ENCODE data around the gene OR6B3.

OR6B3 gene

DNA sequence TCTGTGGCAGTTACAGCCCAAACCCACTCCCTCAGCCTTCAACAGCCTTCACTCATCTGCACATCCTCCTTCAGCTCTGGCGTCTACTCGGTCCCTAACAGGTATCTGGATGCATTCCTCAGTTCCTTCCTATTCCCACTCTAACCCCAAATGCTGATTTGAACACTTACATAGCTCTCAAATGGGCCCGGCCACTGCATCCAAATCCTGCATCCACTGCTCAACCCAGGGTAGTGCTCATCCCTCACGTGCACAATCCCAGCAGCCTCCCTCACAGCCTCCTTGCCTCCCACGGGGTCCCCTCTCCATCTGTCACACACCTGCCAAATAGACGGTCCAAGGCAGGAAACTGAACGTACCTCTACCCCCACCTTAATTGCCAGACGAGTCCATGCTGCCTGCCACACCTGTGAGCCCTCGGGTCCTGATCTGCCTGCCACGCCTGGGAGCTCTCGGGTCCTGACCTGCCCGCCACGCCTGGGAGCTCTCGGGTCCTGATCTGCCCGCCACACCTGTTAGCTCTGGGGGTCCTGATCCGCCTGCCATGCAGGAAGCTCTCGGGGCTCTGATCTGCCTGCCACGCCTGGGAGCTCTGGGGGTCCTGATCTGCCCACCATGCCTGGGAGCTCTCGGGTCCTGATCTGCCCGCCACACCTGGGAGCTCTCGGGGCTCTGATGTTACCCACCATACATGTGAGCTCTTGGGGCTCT lies 9.9 kb downstream of the OR6B3 start:
- DNase-seq = no peak

DNA sequence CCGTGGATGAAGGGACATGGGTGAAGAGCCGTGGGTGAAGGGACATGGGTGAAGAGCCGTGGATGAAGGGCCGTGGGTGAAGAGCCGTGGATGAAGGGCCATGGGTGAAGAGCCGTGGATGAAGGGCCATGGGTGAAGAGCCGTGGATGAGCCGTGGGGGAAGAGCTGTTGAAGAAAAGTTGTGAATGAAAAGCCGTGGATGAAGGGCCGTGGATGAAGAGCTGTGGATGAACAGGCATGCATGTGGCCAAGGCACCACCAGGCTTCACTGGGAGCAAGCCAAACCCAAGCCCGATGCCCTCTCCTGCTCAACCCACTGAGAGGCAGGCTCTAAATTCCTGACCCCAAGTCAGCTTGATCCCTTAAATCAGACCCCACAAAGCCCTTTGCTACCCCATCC lies 10.6 kb downstream of the OR6B3 start:
- DNase-seq = no peak

DNA sequence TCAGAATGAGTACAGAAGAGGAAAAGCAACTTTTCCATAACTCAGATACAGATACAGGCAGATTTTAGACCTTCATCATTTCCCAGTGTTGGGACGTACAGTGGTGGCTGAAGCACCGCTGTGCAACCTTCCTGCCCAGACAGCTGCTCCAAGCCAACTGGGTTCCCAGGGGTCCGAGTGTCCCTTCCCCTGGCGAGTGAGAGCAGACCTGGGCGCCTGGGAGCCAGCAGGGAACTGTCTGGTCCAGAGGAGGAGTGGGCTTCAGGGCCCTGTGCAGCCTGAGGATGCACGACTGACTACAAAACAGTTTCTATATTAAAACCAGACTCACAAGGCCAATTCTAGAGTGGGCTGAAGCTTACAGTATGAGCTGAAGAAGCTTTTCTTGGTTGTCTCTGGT lies 12.0 kb downstream of the OR6B3 start:
- DNase-seq = no peak

DNA sequence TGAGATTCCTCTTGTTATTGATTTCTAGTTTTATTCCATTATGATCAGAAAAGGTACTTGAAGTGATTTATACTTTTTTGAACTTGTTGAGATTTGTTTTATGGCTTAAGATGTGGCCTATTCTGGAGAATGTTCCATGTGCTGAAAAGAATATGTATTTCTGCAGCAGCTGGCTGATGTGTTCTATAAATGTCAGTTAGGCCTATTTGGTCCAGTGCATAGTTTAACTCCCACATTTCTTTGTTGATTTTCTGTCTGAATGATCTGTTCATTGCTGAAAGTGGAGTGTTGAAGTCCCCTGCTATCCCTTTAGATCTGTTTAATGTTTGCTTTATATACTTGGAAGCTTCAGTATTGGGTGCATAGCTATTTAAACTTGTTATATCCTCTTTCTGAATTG lies 16.0 kb downstream of the OR6B3 start:
- no peak for DNase-seq

DNA sequence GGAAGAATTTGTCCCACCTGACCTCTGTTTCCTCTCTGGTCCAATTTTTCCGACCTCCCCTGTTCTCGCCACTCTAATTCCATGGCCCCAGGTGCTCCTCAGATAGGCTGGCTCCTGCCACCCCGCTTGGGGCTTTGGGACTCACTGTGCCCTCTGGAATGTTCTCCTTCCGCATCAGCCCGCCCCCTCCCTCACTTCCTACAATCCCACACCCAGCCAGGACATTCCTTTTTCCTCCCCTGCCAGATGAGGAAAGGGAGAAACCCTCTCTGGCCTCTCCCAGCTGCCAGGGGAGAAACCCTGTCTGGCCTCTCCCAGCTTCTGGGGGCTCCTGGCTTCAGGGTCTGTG lies 20.0 kb downstream of the OR6B3 start:
- DNase-seq = no peak

DNA sequence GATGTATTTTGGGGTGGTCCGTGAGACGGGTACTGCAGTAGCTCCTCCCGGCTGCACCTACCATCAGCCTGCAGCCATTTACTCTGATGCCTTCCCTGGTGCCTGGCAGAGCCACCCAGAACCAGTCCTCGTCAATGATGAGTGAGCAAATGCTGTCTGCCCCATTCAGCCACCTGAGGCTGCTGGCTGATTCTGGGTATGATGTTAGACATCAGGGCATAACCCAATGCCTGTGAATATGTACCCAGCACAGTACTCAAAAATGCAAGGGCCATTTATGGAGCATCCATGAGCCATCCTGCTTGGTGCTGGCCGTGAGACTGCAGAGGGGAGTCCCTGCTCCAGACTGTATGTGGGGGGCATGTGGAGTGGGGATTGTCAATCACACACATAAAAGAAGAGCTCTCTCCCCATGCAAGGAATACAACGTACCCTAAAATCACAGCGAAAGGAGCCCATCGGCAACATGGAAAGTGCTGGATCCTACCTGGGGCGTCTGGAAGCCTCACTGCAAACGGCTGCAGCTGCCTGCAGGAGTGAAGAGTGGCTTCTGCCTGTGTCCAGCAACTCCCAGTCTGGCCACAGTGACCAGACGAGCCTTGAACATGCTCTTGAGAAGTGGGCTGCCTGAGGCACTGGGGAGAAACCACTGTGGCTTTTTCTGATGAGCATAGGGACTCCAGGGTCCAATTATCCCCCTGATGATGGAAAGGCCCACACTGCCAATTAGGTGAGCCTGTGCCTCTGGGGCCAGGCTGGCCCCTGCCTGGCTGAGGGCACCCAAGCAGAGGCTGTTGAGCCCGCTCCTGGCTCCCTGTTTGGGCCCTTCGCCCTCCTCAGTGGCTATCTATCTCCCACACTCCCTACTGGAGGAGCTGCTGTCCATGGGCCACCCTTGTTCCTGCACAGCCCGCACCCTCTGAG lies 20.7 kb downstream of the OR6B3 start:
- DNase-seq = no peak

DNA sequence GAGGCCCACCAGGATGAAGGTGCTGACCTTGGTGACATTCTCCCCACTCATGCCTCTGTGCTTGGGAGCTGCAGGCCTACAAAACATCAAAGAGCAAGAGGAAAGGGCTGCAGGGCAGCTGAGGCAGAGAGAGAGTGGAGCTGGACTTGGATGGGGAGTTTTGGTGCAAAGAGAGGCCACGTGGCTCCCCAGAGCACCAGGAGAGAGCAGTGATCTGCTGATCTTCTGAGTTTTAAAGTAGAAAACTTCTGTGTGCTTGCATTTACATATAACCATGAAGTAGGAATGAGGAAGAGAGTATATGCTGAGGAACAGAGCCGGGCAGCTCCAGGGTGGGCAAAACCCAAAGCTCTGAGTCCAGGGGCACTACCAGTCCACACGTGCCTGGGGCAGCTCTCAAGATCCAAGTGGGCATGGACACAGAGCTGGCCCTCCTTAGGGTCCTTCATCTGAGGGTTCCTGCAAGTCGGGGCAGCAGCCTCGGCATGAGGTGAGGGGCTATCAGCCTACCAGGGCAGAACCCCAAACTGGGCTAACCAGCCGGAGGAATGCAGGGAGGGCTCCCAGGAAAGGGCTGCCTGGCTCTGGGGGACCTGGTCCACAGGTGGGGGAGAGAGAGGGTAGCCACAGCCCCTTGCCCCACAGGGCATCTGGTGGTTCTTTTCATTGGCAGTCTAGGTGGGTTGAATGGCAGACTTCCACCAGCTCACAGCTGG lies 22.8 kb downstream of the OR6B3 start, which contains the start of gene OR6B2:
Gene OR6B2 (minus strand): TSS at position 51 of the 716 bp plus-strand sequence. CDS start 0 bp downstream, at position 51.
- no peak for DNase-seq

DNA sequence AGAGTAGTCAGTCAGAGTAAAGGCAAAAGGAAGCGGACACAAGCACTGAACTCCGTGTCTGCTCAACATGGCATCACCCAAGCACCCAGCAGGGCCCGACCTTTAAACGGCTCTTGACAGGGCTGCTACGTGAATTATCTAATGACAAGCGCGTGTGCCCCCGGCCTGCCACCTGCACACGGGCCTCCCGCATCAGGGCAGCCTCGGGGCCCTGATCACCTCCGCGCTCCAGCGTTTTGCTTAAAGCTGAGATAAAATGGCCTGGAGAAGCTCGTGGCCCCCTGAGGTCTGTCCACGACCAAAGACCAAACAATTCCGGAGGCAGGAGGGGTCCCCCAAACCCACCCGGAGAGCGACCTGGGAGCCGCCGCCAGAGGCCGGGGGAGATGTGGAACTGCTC lies 28.6 kb downstream of the OR6B3 start:
- DNase-seq = no peak

DNA sequence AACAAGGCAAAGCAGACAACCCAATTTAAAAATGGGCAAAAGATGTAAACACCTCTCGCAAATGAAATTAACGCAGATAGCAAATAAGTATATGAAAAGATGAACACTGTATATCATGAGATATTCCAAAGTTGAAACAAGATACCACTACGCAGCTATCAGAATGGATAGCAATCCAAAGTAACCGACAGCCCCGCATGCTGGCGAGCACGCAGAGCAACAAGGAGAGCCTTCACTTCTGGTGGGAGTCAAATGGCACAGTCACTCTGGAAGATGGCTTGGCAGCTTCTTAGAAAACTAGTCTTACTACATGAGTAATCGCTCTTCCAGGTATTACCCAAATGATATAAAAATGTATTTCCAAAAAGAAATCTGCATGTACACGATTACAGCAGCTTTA lies 29.5 kb downstream of the OR6B3 start:
- no peak for DNase-seq

DNA sequence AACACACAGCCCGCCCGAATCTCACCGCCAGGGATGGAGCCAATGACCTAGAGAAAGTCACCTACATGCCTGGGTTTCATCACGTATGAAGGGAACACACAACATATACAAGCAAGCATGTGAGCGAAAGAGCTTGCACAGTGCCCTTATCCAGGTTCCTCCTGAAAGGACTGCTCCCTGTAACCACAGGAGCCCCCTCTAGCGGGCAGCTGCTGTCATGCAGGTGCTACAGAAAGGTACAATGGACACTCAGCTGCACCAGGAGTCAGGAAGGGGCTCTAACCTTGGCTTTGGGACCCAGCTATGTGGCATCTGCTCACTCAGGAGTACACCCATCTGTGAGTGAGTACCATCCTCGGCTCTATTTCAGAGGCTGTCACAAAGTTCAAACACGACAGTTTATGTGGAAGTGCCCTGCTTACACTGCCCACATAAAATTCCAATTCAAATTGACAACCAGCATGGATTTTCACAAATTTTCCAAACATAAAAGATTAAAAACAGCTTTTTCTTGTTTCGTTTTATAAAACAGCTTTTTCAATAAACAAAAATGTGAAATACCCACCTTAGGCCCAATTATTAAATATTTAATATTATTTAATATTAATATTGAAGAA lies 31.7 kb downstream of the OR6B3 start:
- no peak for DNase-seq

DNA sequence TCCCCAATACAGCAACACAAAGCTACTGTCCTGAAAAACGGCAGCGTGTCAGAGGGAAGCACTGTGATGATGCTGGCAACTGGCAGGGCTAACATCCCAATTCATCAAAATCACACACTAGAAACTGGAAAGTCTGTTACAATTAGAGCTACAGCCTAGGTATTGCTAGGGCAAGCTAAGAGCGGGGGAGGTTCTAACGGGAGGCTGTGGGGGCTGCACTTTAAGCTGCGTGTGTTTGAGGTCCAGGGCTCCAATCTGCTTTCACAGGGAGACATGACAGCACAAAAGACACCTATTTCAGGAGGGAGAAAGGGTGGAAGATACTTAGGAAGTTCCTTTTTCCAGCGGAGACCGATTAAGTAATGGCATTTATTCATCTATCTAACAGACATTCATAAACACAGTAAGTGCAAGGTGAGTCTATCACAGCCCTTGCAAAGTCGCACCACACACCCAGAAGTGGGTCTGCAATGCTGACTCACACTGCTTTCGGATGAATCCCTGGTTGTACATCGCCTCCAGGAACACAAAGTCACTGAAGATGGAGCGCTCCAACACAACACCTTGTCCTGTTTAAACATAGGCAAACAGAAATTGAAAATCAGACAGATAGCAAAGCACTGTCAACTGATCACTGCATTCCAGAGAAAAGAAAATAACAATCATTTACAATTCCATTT lies 35.1 kb downstream of the OR6B3 start:
- no peak for DNase-seq

DNA sequence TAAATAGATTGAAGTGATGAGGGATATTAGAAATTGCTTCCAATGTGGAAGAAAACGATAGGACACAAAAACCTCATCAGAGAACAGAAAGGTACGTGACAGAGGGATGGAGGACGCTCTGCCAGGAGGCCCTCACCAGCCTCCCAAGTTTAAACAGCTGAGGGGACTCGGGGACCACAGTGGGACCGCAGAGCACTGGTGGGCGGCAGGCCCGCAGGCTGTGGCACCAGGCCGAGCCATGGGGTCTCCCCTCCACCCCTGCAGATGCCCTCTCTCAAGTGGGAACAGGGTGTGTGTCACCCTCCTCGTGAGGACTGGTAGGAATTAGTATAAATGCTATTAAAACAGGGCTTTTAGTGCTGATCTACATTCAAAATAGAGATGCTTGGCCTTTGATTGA lies 39.0 kb downstream of the OR6B3 start:
- no peak for DNase-seq

DNA sequence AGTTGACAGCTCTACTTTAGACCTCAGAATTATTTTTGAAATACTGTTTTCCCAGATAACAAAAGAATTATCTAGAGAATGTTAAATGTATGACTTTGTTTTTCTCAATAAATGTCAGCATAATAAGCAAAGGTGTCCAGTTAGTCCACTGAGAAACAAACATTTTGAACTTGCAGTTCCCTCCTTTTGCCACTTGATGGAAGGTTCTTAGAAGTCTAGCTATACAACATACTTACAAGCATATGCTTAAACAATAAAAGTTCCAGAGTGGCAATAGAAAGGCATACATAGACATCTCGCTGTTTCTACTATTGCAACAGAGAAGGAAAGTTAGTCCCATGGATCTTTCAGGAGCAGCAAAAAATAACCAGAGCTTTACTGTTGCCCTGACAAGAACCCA lies 40.0 kb downstream of the OR6B3 start:
- no peak for DNase-seq

DNA sequence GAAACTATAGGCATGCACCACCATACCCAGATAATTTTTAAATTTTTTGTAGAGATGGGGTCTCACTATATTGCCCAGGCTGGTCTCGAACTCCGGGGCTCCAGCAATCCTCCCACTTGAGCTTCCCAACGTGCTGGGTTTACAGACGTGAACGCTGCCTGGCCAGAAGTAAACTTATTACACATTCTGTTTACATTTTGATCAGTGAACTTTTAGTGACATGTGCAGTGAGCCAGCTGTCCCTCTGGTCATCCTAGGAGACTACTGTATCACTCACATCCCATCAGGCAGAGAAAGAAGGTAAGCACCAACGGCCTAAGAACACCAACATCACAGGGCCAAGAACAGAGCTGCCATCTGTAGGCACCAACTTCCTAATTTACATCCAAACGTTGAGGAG lies 50.3 kb downstream of the OR6B3 start:
- DNase-seq = no peak

DNA sequence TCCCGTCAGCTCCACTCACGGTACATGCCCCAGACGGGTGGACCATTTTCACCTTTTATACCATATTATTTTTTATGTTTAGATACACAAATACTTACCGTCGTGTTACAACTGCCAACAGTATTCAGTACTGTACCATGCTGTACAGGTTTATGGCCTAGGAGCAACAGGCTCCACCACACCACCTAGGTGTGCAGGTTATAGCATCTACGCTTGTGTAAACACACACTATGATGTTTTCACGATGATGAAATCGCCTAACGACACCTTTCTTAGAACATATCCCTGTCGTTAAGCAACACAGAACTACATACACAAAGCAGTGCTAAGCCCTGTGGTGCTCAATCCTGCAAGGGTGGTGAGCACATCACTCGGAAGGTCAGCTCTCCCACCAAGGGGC lies 52.6 kb downstream of the OR6B3 start:
- DNase-seq = no peak

DNA sequence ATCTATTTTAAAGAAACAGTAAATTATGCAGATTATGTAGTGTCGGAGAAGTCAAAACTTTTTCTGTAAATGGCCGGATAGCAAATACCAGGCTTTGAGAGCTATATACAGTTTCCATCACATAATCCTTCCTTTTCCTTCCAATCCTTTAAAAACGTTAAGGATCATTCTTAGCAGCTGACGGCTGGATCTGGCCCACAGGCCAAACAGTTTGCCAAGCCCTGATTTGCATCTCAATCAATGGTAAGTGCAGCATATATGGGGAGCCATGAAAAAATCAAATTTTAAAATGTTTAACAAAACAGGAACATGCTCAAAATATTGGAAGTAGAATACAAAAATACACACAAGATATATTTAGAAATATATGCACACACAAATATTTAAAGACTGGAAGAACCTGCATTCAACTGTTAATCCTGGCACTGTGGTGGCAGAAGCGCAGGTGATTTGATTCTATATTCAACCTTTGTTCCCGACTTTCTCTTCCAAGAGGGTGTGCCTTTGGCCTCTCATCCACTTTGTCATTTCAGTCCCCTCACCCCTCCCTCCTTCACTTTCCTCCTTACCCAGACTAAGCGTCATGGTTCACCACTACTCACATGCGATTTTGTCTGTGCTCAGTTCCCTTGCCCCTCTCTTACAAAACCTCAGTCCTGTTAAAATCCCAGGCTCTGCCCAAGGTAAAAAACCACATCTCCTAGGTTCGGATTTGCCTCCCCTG lies 55.5 kb downstream of the OR6B3 start:
- no peak for DNase-seq
